A549 (cell line): ENCODE data around the gene MTHFSD. TPM values are rescaled to one million over a fixed set of nuclear protein-coding genes. Genes with fewer than 3 reads are reported as not detected.

Experiments used
- ATAC-seq, 2 experiments: fragments of 200-7000 bp in 1 of 2; fragments of >200 bp in 1 of 2; cut with Nextera tagmentation in 1 of 2; cut with Tn5 transposase in 1 of 2; 3 replicates each; pipeline versions ENCODE4 v1.8.0 to v1.9.1; 2018 to 2020; ENCODE audit warnings: mild to moderate bottlenecking in 1 of 2, moderate library complexity in 1 of 2
- CTCF ChIA-PET: fragments of 300-600 bp; sonication (Branson Sonifier 250); formaldehyde crosslinking; extraction: SDS; loops from one replicate; lab custom pipeline; 2021; ENCODE audit warnings: antibody characterized with exemption, inconsistent platforms; lab: Yijun Ruan, JAX
- POLR2A ChIA-PET: fragments of 350-600 bp; formaldehyde crosslinking; extraction: SDS; loops from one replicate; lab custom pipeline; 2021; ENCODE audit warnings: antibody characterized with exemption, inconsistent platforms; lab: Yijun Ruan, JAX
- DNase-seq, 2 experiments: peaks; one replicate each; pipeline versions ENCODE4 v3.0.0 to v3.0.0-alpha.2; 2011 to 2016; ENCODE audit warnings: low read depth in 1 of 2, low spot score in 1 of 2
- FAIRE-seq: peaks from 2 replicates; lab custom pipeline; 2011; peaks lifted over from hg19 to GRCh38; lab: Jason Lieb, UNC
- H3K27ac ChIP-seq, 2 experiments: fragments of >200 bp; sonication (Bioruptor Twin); formaldehyde crosslinking; 3 replicates each; pipeline ENCODE4 v1.5.1; 2016 to 2017
- H3K4me1 ChIP-seq: fragments of >200 bp; sonication (Bioruptor Twin); formaldehyde crosslinking; 3 replicates; pipeline ENCODE4 v1.6.1; 2016
- H3K4me2 ChIP-seq: fragments of >200 bp; sonication (Bioruptor Twin); formaldehyde crosslinking; 3 replicates; pipeline ENCODE4 v1.6.1; 2016
- H3K4me3 ChIP-seq: fragments of >200 bp; sonication (Bioruptor Twin); formaldehyde crosslinking; 3 replicates; pipeline ENCODE4 v1.5.1; 2016
- H3K9me3 ChIP-seq: fragments of >200 bp; sonication (Bioruptor Twin); formaldehyde crosslinking; 3 replicates; pipeline ENCODE4 v1.6.1; 2016
- BHLHE40 ChIP-seq: IDR thresholded peaks from 2 replicates; pipeline ENCODE4 v1.6.1; 2012; ENCODE audit warnings: low read depth, low read length, inconsistent platforms
- CEBPB ChIP-seq, 2 experiments: fragments of >200 bp in 1 of 2; sonication (Bioruptor Twin) in 1 of 2; formaldehyde crosslinking in 1 of 2; IDR thresholded peaks; 2 replicates each; pipeline ENCODE4 v1.6.1; 2012 to 2016
- CHD2 ChIP-seq: fragments of 150-350 bp; IDR thresholded peaks from 2 replicates; pipeline ENCODE4 v1.6.1; 2014; ENCODE audit warnings: low read length; ENCODE audit not compliant: partially characterized antibody
- EHMT2 ChIP-seq: fragments of 200-600 bp; sonication (generic); IDR thresholded peaks from 2 replicates; pipeline ENCODE4 v1.6.1; 2016; ENCODE audit warnings: antibody characterized with exemption, low read depth, mild to moderate bottlenecking, moderate library complexity
- FOSL2 ChIP-seq, 2 experiments: fragments of 450-650 bp in 1 of 2; fragments of >200 bp in 1 of 2; sonication (Bioruptor Twin) in 1 of 2; formaldehyde crosslinking; IDR thresholded peaks; 2 replicates each; pipeline versions ENCODE4 v1.5.0 to v1.6.1; 2016 to 2020; ENCODE audit warnings: mild to moderate bottlenecking in 1 of 2, moderate library complexity in 1 of 2
- GATA3 ChIP-seq: IDR thresholded peaks from 2 replicates; pipeline ENCODE4 v1.6.1; 2012; ENCODE audit warnings: borderline replicate concordance
- HEYL ChIP-seq: fragments of 250-450 bp; sonication (Bioruptor Pico); IDR thresholded peaks from 2 replicates; pipeline ENCODE4 v1.8.0; 2021; ENCODE audit warnings: mild to moderate bottlenecking, moderate library complexity
- HMGXB4 ChIP-seq: fragments of 250-450 bp; sonication (Bioruptor Pico); IDR thresholded peaks from 2 replicates; pipeline ENCODE4 v1.5.0; 2021; ENCODE audit warnings: mild to moderate bottlenecking, moderate library complexity, borderline replicate concordance
- HOXA7 ChIP-seq: fragments of 250-450 bp; sonication (Bioruptor Pico); IDR thresholded peaks from 2 replicates; pipeline ENCODE4 v1.5.0; 2020; ENCODE audit warnings: mild to moderate bottlenecking, moderate library complexity
- HOXB13 ChIP-seq: fragments of 250-450 bp; sonication (Bioruptor Pico); IDR thresholded peaks from 2 replicates; pipeline ENCODE4 v1.5.0; 2020; ENCODE audit warnings: low read depth, mild to moderate bottlenecking, moderate library complexity
- JUN ChIP-seq, 2 experiments: fragments of >200 bp; sonication (Bioruptor Twin); formaldehyde crosslinking; IDR thresholded peaks; 2 replicates in 1 of 2; 3 replicates in 1 of 2; pipeline ENCODE4 v1.6.1; 2016 to 2017
- JUNB ChIP-seq: fragments of >200 bp; sonication (Bioruptor Twin); formaldehyde crosslinking; IDR thresholded peaks from 2 replicates; pipeline ENCODE4 v1.6.1; 2016
- MAX ChIP-seq: IDR thresholded peaks from 2 replicates; pipeline ENCODE4 v1.6.1; 2012
- MAZ ChIP-seq: fragments of 150-350 bp; IDR thresholded peaks from 2 replicates; pipeline ENCODE4 v1.6.1; 2014; ENCODE audit warnings: antibody characterized with exemption, low read depth, low read length, borderline replicate concordance
- MYC ChIP-seq: IDR thresholded peaks from 2 replicates; pipeline ENCODE4 v1.6.1; 2012; ENCODE audit warnings: mild to moderate bottlenecking, inconsistent platforms, low read length, improper control_type of control experiment, borderline replicate concordance
- PBX3 ChIP-seq: IDR thresholded peaks from 2 replicates; pipeline ENCODE4 v1.6.1; 2012
- RARB ChIP-seq: fragments of 250-450 bp; sonication (Bioruptor Pico); IDR thresholded peaks from 2 replicates; pipeline ENCODE4 v1.8.0; 2021; ENCODE audit warnings: mild to moderate bottlenecking, moderate library complexity
- TP53 ChIP-seq: fragments of 250-450 bp; sonication (Bioruptor Pico); IDR thresholded peaks from 2 replicates; pipeline ENCODE4 v1.5.0; 2021; ENCODE audit warnings: mild to moderate bottlenecking, moderate library complexity
- USF2 ChIP-seq: fragments of 450-650 bp; IDR thresholded peaks from 2 replicates; pipeline ENCODE4 v1.6.1; 2014; ENCODE audit warnings: antibody characterized with exemption
- ZFP36 ChIP-seq: fragments of 450-650 bp; IDR thresholded peaks from 2 replicates; pipeline ENCODE4 v1.6.1; 2014; ENCODE audit warnings: borderline replicate concordance; ENCODE audit not compliant: partially characterized antibody
- WGBS: methylation state at CpG from one replicate; pipeline ENCODE4 v1.1.6; 2017; ENCODE audit errors: missing lambda C conversion rate; 5-methylcytosine and 5-hydroxymethylcytosine counted together
- polyA plus RNA-seq, 4 experiments: library from polyadenylated mRNA; depleted of rRNA in 3 of 4; stranded (reverse); fragments of >200 nt; fragmentation: RNase III in 1 of 4; extraction: RNeasy Plus Mini Kit Qiagen cat#74134 plus additional on column Dnase treatment in 1 of 4; gene quantifications; 2 replicates in 3 of 4; 3 replicates in 1 of 4; pipeline ENCODE4 v1.2.3, GENCODE V29; 2011 to 2017
- TF ChIP-seq, protein P1 (sequence below): fragments of >200 bp; sonication (Bioruptor Twin); formaldehyde crosslinking; IDR thresholded peaks from 3 replicates; pipeline ENCODE4 v1.6.1; 2016
- TF ChIP-seq, protein P2 (sequence below): fragments of 200-600 bp; sonication (generic); IDR thresholded peaks from 2 replicates; pipeline ENCODE4 v1.6.1; 2016; ENCODE audit warnings: antibody characterized with exemption, mild to moderate bottlenecking, moderate library complexity

Gene MTHFSD
- polyA plus RNA-seq, 2 of the 4 experiments (the other 2 are of a cell fraction), result 13.1 to 16.9 TPM

GRCh38 chr16:86562356-86562755 is 7.3 kb upstream of the MTHFSD start:
- CTCF ChIA-PET, result interaction anchor here (0.7 to 9.3 kb wide), 13 partner anchors 11 to 717 kb away, joined by 3 to 170 read pairs (median 4); no protein-coding TSS in a partner anchor
- no peak overlapping the region for H3K4me3 ChIP-seq
- H3K4me1 ChIP-seq, result peaks cover 9% of the 10 kb centered on the region; the same call in 1 of the 3 replicates
- DNase-seq (no peak), FAIRE-seq (no peak), ATAC-seq (no peak)
- TF ChIP-seq GATA3, result no peak
- no peak for TF ChIP-seq BHLHE40
- no peak for TF ChIP-seq HOXB13 (CRISPR knock-in tag)
- TF ChIP-seq JUN (IDR thresholded peaks at IDR 0.05), result no peak
- TF ChIP-seq, protein P1, sequence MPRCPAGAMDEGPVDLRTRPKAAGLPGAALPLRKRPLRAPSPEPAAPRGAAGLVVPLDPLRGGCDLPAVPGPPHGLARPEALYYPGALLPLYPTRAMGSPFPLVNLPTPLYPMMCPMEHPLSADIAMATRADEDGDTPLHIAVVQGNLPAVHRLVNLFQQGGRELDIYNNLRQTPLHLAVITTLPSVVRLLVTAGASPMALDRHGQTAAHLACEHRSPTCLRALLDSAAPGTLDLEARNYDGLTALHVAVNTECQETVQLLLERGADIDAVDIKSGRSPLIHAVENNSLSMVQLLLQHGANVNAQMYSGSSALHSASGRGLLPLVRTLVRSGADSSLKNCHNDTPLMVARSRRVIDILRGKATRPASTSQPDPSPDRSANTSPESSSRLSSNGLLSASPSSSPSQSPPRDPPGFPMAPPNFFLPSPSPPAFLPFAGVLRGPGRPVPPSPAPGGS, result no peak
- no peak for TF ChIP-seq HOXA7 (CRISPR knock-in tag)
- no peaks in the 10 kb centered on the region for H3K9me3 ChIP-seq
- no peak overlapping the region for H3K27ac ChIP-seq
- POLR2A ChIA-PET, result no interaction called here
- WGBS, result 72% methylated on average over 6 of the region's 6 CpGs
- no peak overlapping the region for H3K4me2 ChIP-seq

DNA sequence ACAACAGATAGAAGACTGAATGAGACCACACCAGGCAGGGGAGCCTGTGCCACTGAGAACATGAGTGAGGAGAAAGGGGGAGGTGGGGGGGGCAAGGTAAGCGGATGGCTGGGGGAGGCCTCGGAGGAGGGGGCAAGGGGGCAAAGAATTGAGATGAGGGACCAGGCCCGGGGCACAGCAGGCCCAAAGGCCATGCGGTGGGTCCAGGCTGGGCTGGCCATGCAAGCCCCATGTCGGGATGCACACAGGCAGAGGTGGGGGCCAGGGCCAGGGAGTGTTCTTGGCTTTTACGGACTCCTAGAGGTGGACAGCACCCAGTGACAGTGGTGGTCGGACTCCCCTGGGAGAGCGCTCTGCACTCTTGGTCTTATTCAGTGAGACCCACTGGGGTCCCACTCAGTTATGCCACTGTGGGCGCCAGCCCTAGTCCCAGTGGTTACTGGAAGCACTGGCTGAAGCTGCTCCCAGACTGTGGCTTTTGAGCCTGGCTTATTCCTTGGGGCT is 4.8 kb upstream of the MTHFSD start:
- no peak for DNase-seq
- ChIA-PET POLR2A (no interaction called here), CTCF (interaction anchor here (0.6 to 9.3 kb wide), 5 partner anchors 16 to 719 kb away, joined by 3 to 170 read pairs (median 3); no protein-coding TSS in a partner anchor)
- Histone ChIP-seq H3K4me3 (no peak overlapping the region), H3K9me3 (no peaks in the 10 kb centered on the region), H3K4me2 (no peak overlapping the region), H3K27ac (no peak overlapping the region), H3K4me1 (peaks cover 13% of the 10 kb centered on the region; the same call in 1 of the 3 replicates)
- WGBS, result 72% methylated on average over 6 of the region's 9 CpGs
- FAIRE-seq, result no peak
- no peak for TF ChIP-seq MAZ
- TF ChIP-seq MYC, result no peak
- TF ChIP-seq, protein P2, sequence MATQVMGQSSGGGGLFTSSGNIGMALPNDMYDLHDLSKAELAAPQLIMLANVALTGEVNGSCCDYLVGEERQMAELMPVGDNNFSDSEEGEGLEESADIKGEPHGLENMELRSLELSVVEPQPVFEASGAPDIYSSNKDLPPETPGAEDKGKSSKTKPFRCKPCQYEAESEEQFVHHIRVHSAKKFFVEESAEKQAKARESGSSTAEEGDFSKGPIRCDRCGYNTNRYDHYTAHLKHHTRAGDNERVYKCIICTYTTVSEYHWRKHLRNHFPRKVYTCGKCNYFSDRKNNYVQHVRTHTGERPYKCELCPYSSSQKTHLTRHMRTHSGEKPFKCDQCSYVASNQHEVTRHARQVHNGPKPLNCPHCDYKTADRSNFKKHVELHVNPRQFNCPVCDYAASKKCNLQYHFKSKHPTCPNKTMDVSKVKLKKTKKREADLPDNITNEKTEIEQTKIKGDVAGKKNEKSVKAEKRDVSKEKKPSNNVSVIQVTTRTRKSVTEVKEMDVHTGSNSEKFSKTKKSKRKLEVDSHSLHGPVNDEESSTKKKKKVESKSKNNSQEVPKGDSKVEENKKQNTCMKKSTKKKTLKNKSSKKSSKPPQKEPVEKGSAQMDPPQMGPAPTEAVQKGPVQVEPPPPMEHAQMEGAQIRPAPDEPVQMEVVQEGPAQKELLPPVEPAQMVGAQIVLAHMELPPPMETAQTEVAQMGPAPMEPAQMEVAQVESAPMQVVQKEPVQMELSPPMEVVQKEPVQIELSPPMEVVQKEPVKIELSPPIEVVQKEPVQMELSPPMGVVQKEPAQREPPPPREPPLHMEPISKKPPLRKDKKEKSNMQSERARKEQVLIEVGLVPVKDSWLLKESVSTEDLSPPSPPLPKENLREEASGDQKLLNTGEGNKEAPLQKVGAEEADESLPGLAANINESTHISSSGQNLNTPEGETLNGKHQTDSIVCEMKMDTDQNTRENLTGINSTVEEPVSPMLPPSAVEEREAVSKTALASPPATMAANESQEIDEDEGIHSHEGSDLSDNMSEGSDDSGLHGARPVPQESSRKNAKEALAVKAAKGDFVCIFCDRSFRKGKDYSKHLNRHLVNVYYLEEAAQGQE, result no peak
- TF ChIP-seq HOXB13 (CRISPR knock-in tag), result no peak
- ATAC-seq, result no peak

DNA sequence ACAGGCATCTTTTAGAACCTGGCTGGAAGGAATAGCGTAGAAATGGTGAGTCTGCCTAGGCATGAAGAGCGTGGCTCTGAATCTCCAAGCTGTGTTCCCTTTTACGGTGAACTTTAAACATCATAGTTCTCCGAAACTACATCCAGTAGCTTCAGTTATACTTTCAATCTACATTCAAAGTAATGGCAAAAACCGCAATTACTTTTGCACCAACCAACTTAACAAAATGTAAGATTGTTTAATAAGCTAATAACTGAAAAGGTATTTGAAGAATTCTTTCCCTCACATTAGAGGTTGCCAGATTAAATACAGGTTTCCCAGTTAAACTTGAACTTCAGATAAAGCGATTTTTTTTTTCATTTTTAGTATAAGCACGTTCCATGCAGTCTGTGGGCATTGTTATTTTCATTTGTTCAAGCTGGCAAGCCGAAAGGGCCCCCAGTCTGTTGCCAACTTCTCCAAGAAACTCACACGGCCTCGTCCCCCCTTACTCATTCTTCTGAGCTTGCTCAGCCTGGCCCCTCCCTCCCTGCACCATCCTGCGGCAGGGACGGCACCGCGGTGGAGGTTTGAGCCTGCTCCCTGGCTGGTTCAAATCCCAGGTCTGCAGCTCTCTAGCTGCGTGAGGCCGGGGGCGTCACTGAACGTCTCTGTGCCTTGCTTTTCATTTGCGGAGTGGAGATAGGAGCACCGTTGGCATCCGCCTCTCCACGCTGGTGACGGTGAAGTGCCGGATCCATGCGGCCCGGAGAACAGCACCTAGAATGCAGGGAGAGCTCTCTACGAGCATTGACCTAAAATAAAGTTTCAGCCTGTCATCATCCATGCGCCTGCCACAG is 3.5 kb upstream of the MTHFSD start:
- CTCF ChIA-PET, result interaction anchor here (0.5 to 9.3 kb wide), 7 partner anchors 223 to 721 kb away, joined by 3 to 170 read pairs (median 4); no protein-coding TSS in a partner anchor
- TF ChIP-seq EHMT2, result no peak
- TF ChIP-seq MAX, result no peak
- no peak for TF ChIP-seq TP53 (CRISPR knock-in tag)
- no peak for TF ChIP-seq HMGXB4 (CRISPR knock-in tag)
- no peak for TF ChIP-seq FOSL2 (IDR thresholded peaks at IDR 0.05)
- no peak for TF ChIP-seq FOSL2 (CRISPR knock-in tag; IDR thresholded peaks at IDR 0.05)
- TF ChIP-seq ZFP36, result no peak
- TF ChIP-seq RARB (CRISPR knock-in tag), result no peak
- TF ChIP-seq CEBPB (IDR thresholded peaks at IDR 0.05), result no peak
- no peak for TF ChIP-seq JUNB
- TF ChIP-seq CHD2, result no peak
- no peak for TF ChIP-seq PBX3
- no peak for TF ChIP-seq HEYL (CRISPR knock-in tag)
- no peak for TF ChIP-seq USF2

More for the DNA sequence above, 3.5 kb upstream of the MTHFSD start:
- POLR2A ChIA-PET, result no interaction called here
- H3K27ac ChIP-seq, result no peak overlapping the region
- peaks cover 9% of the 10 kb centered on the region; the same call in 1 of the 3 replicates for H3K4me1 ChIP-seq
- 68% methylated on average over 28 of the region's 28 CpGs for WGBS
- no peaks in the 10 kb centered on the region for H3K9me3 ChIP-seq
- FAIRE-seq (no peak), DNase-seq (no peak), ATAC-seq (no peak)
- H3K4me3 ChIP-seq, result no peak overlapping the region
- no peak overlapping the region for H3K4me2 ChIP-seq
